HepG2 (cell line): ENCODE data around the gene EGFR. TPM values are rescaled to one million over a fixed set of nuclear protein-coding genes. Genes with fewer than 3 reads are reported as not detected.

Experiments used
- ATAC-seq: fragments of 200-7000 bp; cut with Tn5 transposase; 3 replicates; pipeline ENCODE4 v1.9.1; 2020; ENCODE audit warnings: mild to moderate bottlenecking, moderate library complexity
- BruUV-seq: library from RNA; stranded (reverse); fragments of 400-500 nt; replicated peaks from 2 replicates; lab custom pipeline; 2021; lab: Mats Ljungman, UMichigan
- CTCF ChIA-PET: fragments of 300-600 bp; formaldehyde crosslinking; extraction: SDS; loops from one replicate; lab custom pipeline; 2021; ENCODE audit warnings: low total read pairs, inconsistent platforms, low intra/inter-chr PET ratio; lab: Yijun Ruan, JAX
- POLR2A ChIA-PET: fragments of 350-600 bp; sonication (Branson Sonifier 250); formaldehyde crosslinking; loops from one replicate; lab custom pipeline; 2020; ENCODE audit warnings: antibody characterized with exemption, inconsistent platforms; lab: Yijun Ruan, JAX
- DNase-seq: peaks from one replicate; pipeline ENCODE4 v3.0.0-alpha.2; 2015; ENCODE audit warnings: low spot score
- FAIRE-seq: peaks from 3 replicates; lab custom pipeline; 2011; peaks lifted over from hg19 to GRCh38; lab: Jason Lieb, UNC
- H2AFZ ChIP-seq: one replicate; pipeline ENCODE4 v1.6.1; 2011; ENCODE audit warnings: low read length, inconsistent platforms
- H3K27ac ChIP-seq: fragments of 300-600 bp; 3 replicates; pipeline ENCODE4 v1.8.0; 2011; ENCODE audit warnings: mixed run types, mild to moderate bottlenecking, mixed read lengths, low read length, inconsistent platforms; ENCODE audit not compliant: insufficient read depth; ENCODE audit errors: extremely low read length
- H3K27me3 ChIP-seq, 2 experiments: fragments of 200-600 bp in 1 of 2; 2 replicates in 1 of 2; 3 replicates in 1 of 2; pipeline versions ENCODE4 v1.6.0 to v1.8.0; 2011; ENCODE audit warnings: low read length in 2 of 2, mild to moderate bottlenecking in 2 of 2, moderate library complexity in 2 of 2, inconsistent platforms in 1 of 2; ENCODE audit not compliant: insufficient read depth in 2 of 2, control insufficient read depth in 1 of 2
- H3K36me3 ChIP-seq, 2 experiments: fragments of 200-600 bp in 1 of 2; replicated peaks in 1 of 2; 2 replicates in 1 of 2; 3 replicates in 1 of 2; pipeline versions ENCODE4 v1.5.1 to v1.8.0; 2011; ENCODE audit warnings: low read length in 2 of 2, inconsistent platforms in 1 of 2; ENCODE audit not compliant: insufficient read depth in 2 of 2, control insufficient read depth in 1 of 2
- H3K4me1 ChIP-seq: 2 replicates; pipeline ENCODE4 v1.5.1; 2012; ENCODE audit warnings: low read length, inconsistent platforms; ENCODE audit not compliant: insufficient read depth
- H3K4me2 ChIP-seq: 2 replicates; pipeline ENCODE4 v1.6.0; 2011; ENCODE audit warnings: low read depth, low read length, inconsistent platforms
- H3K4me3 ChIP-seq, 3 experiments: fragments of 200-600 bp in 1 of 3; sonication (generic), shearing (Covaris generic) in 1 of 3; replicated peaks in 1 of 3; 2 replicates each; pipeline ENCODE4 v1.5.1; 2011 to 2016; ENCODE audit warnings: low read length in 3 of 3, inconsistent platforms in 2 of 3, low read depth in 2 of 3, mild to moderate bottlenecking in 2 of 3, control low read depth in 1 of 3, mixed read lengths in 1 of 3; ENCODE audit not compliant: insufficient read depth in 1 of 3
- H3K79me2 ChIP-seq: one replicate; pipeline ENCODE4 v1.6.1; 2011; ENCODE audit warnings: low read length, inconsistent platforms; ENCODE audit not compliant: insufficient read depth
- H3K9ac ChIP-seq: 2 replicates; pipeline ENCODE4 v1.6.0; 2011; ENCODE audit warnings: mild to moderate bottlenecking, low read depth, low read length, inconsistent platforms; ENCODE audit not compliant: insufficient read depth
- H3K9me3 ChIP-seq: 2 replicates; pipeline ENCODE4 v1.5.1; 2012; ENCODE audit warnings: mild to moderate bottlenecking, low read length
- H4K20me1 ChIP-seq: 2 replicates; pipeline ENCODE4 v1.6.0; 2011; ENCODE audit warnings: inconsistent platforms, mild to moderate bottlenecking, low read length, moderate library complexity; ENCODE audit not compliant: insufficient read depth
- FOXC1 ChIP-seq: sonication (generic); formaldehyde crosslinking; IDR thresholded peaks from 2 replicates; pipeline ENCODE4 v1.8.0; 2022; ENCODE audit warnings: mild to moderate bottlenecking, missing genetic modification reagents, borderline replicate concordance
- NFE2 ChIP-seq: sonication (generic); formaldehyde crosslinking; IDR thresholded peaks from 2 replicates; pipeline ENCODE4 v1.4.0; 2020; ENCODE audit warnings: missing genetic modification reagents
- ZNF260 ChIP-seq: sonication (generic); formaldehyde crosslinking; IDR thresholded peaks from 2 replicates; pipeline ENCODE4 v1.4.0; 2020; ENCODE audit warnings: missing genetic modification reagents, low read depth, mild to moderate bottlenecking, borderline replicate concordance
- ZNF282 ChIP-seq: fragments of 450-650 bp; IDR thresholded peaks from 2 replicates; pipeline ENCODE4 v1.6.1; 2018; ENCODE audit not compliant: partially characterized antibody
- ZNF780A ChIP-seq: sonication (generic); formaldehyde crosslinking; IDR thresholded peaks from 2 replicates; pipeline ENCODE4 v1.8.0; 2022; ENCODE audit warnings: mild to moderate bottlenecking, missing genetic modification reagents, moderate library complexity
- WGBS: methylation state at CpG from one replicate; pipeline ENCODE4 v1.1.6; 2017; ENCODE audit warnings: low lambda C conversion rate; 5-methylcytosine and 5-hydroxymethylcytosine counted together
- in situ Hi-C: cut with HindIII; loops from 2 replicates; pipeline ENCODE4 v1.10.0; 2017; ENCODE audit warnings: low pct_unique_long_range_greater_than_20kb; ENCODE audit not compliant: extremely low pct_ligation_motif_present
- intact Hi-C: fragments of 100-400 bp; cut with micrococcal nuclease; formaldehyde crosslinking; loops from one replicate; pipeline ENCODE4 v1.10.0; 2022; ENCODE audit not compliant: unreplicated experiment
- polyA plus RNA-seq, 8 experiments: library from polyadenylated mRNA; depleted of rRNA in 3 of 8; stranded (reverse) in 7 of 8; unstranded in 1 of 8; fragments of >200 nt; fragmentation: Illumina TruSeq in 4 of 8; extraction: Trizol in 4 of 8; gene quantifications; 2 replicates each; pipeline versions ENCODE4 v1.2.1 to v1.2.3, GENCODE V29; 2011 to 2016; ENCODE audit warnings: low read depth in 4 of 8, missing spikeins in 1 of 8, mixed read lengths in 1 of 8; ENCODE audit not compliant: insufficient read depth in 1 of 8
- total RNA-seq, 5 experiments: library from RNA; depleted of rRNA; stranded (reverse); fragments of >200 nt; fragmentation: Illumina TruSeq; extraction: Trizol; gene quantifications; 2 replicates each; pipeline ENCODE4 v1.2.3, GENCODE V29; 2016; ENCODE audit warnings: low read depth in 1 of 5
- TF ChIP-seq, protein P1 (sequence below): sonication (generic); formaldehyde crosslinking; conservative IDR thresholded peaks from 2 replicates; pipeline ENCODE4 v1.8.0; 2022; ENCODE audit warnings: low read depth, missing genetic modification reagents
- TF ChIP-seq, protein P2 (sequence below): sonication (generic); formaldehyde crosslinking; IDR thresholded peaks from 2 replicates; pipeline ENCODE4 v1.4.0; 2020; ENCODE audit warnings: missing genetic modification reagents
- TF ChIP-seq, protein P3 (sequence below): sonication (generic); formaldehyde crosslinking; IDR thresholded peaks from 2 replicates; pipeline ENCODE4 v1.4.0; 2020; ENCODE audit warnings: missing genetic modification reagents
- TF ChIP-seq, protein P4 (sequence below): sonication (generic); formaldehyde crosslinking; IDR thresholded peaks from 2 replicates; pipeline ENCODE4 v1.4.0; 2020; ENCODE audit warnings: mild to moderate bottlenecking, missing genetic modification reagents
- TF ChIP-seq, protein P5 (sequence below): IDR thresholded peaks from 2 replicates; pipeline ENCODE4 v1.4.0; 2020; ENCODE audit warnings: mild to moderate bottlenecking, missing genetic modification reagents

Gene EGFR
- total and polyA plus RNA-seq, 2 of the 13 experiments (the other 11 are each of a cell fraction or from before 2014, with no cell fraction given) = 7.0 to 10.0 TPM

DNA sequence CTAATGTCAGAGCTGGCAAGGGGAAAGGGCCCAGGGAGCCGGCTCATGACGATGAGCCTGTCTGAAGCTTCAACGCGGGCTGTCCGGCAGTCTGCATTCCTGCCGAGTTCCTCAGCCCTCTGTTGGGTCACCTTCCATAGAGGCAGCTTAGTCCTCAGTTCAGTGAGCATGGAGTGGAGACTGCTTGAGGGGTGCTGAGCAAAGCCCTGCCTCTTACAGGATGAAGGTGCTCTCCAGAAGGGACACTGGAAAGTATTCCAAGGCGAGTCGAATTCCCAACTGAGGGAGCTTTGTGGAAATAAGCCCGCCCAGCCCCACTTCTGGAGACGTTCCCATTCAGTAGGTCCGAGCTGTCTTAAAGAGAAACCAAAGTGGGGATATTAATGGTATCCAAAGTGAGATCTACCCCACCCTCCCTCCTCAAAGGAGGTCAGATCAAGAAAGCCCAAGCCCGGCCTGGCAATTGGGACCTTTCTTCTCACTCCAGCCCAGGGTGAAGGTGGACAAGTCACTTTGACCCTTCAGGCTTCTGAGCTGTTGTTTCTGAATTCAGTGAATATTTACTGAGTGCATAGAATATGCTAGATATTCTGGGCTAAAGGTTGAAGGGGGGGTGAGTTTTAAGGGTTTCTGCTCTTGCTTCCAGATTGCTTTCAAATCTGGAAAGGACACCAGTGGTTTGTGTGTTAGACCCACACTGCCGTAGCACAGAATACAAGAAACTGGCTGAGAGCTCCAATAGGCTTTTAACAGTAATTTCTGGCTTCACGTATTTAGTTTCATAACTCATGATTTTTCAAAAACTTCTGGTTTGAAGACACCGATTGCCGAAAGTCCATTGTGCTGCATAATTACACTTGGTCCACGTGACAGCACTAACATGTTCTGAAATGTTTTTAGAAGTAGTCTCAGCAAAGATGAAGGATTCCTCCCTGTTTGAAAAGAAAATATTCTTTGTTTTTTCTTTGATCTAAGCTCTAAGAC is 3.5 kb downstream of the EGFR start (continued):
- TF ChIP-seq, protein P1, sequence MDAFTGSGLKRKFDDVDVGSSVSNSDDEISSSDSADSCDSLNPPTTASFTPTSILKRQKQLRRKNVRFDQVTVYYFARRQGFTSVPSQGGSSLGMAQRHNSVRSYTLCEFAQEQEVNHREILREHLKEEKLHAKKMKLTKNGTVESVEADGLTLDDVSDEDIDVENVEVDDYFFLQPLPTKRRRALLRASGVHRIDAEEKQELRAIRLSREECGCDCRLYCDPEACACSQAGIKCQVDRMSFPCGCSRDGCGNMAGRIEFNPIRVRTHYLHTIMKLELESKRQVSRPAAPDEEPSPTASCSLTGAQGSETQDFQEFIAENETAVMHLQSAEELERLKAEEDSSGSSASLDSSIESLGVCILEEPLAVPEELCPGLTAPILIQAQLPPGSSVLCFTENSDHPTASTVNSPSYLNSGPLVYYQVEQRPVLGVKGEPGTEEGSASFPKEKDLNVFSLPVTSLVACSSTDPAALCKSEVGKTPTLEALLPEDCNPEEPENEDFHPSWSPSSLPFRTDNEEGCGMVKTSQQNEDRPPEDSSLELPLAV (CRISPR knock-in tag) = no peak
- TF ChIP-seq, protein P2, sequence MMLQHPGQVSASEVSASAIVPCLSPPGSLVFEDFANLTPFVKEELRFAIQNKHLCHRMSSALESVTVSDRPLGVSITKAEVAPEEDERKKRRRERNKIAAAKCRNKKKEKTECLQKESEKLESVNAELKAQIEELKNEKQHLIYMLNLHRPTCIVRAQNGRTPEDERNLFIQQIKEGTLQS (CRISPR knock-in tag) = no peak
- no peak for TF ChIP-seq ZNF260 (CRISPR knock-in tag)
- TF ChIP-seq, protein P3, sequence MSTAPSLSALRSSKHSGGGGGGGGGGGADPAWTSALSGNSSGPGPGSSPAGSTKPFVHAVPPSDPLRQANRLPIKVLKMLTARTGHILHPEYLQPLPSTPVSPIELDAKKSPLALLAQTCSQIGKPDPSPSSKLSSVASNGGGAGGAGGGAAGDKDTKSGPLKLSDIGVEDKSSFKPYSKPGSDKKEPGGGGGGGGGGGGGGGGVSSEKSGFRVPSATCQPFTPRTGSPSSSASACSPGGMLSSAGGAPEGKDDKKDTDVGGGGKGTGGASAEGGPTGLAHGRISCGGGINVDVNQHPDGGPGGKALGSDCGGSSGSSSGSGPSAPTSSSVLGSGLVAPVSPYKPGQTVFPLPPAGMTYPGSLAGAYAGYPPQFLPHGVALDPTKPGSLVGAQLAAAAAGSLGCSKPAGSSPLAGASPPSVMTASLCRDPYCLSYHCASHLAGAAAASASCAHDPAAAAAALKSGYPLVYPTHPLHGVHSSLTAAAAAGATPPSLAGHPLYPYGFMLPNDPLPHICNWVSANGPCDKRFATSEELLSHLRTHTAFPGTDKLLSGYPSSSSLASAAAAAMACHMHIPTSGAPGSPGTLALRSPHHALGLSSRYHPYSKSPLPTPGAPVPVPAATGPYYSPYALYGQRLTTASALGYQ (CRISPR knock-in tag) = no peak
- TF ChIP-seq ZNF780A = no peak

DNA sequence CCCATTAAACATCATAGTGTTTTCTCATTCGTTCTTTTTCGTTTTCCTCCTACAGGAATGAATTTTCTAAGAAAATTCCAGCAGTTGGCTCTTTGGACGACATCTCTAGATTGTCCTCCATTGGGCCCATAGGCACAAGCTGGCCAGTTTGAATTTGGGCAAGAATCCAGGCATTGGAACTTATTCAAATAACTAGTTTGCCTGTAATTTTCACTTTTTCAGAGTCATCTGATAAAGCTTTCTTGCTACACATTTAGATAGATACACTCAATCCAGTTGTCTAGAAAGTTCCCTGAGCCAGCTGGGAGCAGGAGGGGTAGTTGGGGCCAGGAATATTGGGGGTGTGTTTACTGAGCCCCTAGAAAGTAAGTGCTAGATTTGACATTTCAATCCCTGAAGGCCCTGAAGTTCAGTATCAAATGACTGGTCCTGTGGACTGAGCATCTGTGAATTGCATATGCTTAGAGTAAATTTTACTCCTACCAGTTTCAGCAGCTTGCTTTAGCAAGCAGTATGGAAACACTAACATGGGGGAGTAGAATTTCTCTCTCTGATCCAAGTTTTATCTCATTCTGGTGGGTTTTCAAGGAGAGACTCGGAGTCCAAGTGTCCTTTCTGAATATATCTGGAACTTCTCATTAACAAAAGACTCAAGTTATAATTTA is 5.2 kb downstream of the EGFR start:
- H4K20me1 ChIP-seq = no peaks in the 10 kb centered on the region
- in situ Hi-C loops = no loop called here
- CTCF ChIA-PET = no interaction called here
- intact Hi-C loops = no loop called here
- peaks cover 4% of the 10 kb centered on the region for H3K79me2 ChIP-seq
- WGBS = 85% methylated on average over 4 of the region's 4 CpGs
- H3K9ac ChIP-seq = no peak overlapping the region
- no peak for FAIRE-seq
- H3K27me3 ChIP-seq = peaks cover 0 to 2% of the 10 kb centered on the region in 2 experiments; a peak in 2 of 5 replicates
- POLR2A ChIA-PET = no interaction called here
- no peak for ATAC-seq
- H3K4me3 ChIP-seq = no peak overlapping the region
- H3K4me1 ChIP-seq = peaks cover 39% of the 10 kb centered on the region
- H3K9me3 ChIP-seq = no peaks in the 10 kb centered on the region
- no peak overlapping the region for H3K4me2 ChIP-seq
- no peak overlapping the region for H3K27ac ChIP-seq
- no peaks in the 10 kb centered on the region for H3K36me3 ChIP-seq
- H2AFZ ChIP-seq = no peak overlapping the region
- DNase-seq = no peak
- no TSS peak for BruUV-seq
- TF ChIP-seq, protein P4, sequence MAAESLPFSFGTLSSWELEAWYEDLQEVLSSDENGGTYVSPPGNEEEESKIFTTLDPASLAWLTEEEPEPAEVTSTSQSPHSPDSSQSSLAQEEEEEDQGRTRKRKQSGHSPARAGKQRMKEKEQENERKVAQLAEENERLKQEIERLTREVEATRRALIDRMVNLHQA (CRISPR knock-in tag) = no peak
- TF ChIP-seq FOXC1 (CRISPR knock-in tag) = no peak
- TF ChIP-seq, protein P5, sequence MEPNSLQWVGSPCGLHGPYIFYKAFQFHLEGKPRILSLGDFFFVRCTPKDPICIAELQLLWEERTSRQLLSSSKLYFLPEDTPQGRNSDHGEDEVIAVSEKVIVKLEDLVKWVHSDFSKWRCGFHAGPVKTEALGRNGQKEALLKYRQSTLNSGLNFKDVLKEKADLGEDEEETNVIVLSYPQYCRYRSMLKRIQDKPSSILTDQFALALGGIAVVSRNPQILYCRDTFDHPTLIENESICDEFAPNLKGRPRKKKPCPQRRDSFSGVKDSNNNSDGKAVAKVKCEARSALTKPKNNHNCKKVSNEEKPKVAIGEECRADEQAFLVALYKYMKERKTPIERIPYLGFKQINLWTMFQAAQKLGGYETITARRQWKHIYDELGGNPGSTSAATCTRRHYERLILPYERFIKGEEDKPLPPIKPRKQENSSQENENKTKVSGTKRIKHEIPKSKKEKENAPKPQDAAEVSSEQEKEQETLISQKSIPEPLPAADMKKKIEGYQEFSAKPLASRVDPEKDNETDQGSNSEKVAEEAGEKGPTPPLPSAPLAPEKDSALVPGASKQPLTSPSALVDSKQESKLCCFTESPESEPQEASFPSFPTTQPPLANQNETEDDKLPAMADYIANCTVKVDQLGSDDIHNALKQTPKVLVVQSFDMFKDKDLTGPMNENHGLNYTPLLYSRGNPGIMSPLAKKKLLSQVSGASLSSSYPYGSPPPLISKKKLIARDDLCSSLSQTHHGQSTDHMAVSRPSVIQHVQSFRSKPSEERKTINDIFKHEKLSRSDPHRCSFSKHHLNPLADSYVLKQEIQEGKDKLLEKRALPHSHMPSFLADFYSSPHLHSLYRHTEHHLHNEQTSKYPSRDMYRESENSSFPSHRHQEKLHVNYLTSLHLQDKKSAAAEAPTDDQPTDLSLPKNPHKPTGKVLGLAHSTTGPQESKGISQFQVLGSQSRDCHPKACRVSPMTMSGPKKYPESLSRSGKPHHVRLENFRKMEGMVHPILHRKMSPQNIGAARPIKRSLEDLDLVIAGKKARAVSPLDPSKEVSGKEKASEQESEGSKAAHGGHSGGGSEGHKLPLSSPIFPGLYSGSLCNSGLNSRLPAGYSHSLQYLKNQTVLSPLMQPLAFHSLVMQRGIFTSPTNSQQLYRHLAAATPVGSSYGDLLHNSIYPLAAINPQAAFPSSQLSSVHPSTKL = no peak
- TF ChIP-seq ZNF282 = no peak
- no peak for TF ChIP-seq NFE2
